ENCODE data around the gene TMEM132C.

The TMEM132C gene

GRCh38 chr12:128339631-128340030 lies 72.7 kb downstream of the TMEM132C start:
- DNase-seq, result no peak

GRCh38 chr12:128353301-128353700 lies 86.3 kb downstream of the TMEM132C start:
- DNase-seq, result no peak

GRCh38 chr12:128356547-128356946 lies 89.6 kb downstream of the TMEM132C start:
- DNase-seq, result no peak

GRCh38 chr12:128361400-128361995 lies 94.5 kb downstream of the TMEM132C start:
- DNase-seq, result no peak

DNA sequence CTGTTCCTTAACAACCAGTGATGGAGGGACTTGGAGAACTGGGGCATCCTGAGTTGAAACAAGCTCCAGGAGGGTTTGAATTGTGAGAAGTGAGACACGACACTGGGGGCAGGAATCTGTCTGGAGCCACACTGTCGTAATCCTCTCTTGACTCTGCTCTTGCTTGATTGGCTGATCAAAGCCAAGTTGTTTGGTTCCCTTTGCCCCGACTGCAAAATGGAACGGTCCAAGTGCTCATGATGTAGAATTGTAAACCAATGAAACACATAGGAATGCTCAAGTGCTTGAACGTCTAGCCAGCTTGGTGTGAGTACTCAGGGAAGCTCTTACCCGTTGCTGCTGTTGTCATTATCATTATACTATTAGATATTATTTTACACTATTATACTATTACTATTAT lies 98.1 kb downstream of the TMEM132C start:
- DNase-seq, result no peak

- DNase-seq, result peak in 1 of 3 experiments; percentile 3
These were observed 98.8 kb downstream of the TMEM132C start for GRCh38 chr12:128365651-128366231.

GRCh38 chr12:128367961-128368360 lies 101.0 kb downstream of the TMEM132C start:
- no peak for DNase-seq

- no peak for DNase-seq
These were observed 114.6 kb downstream of the TMEM132C start for GRCh38 chr12:128381541-128381940.

DNA sequence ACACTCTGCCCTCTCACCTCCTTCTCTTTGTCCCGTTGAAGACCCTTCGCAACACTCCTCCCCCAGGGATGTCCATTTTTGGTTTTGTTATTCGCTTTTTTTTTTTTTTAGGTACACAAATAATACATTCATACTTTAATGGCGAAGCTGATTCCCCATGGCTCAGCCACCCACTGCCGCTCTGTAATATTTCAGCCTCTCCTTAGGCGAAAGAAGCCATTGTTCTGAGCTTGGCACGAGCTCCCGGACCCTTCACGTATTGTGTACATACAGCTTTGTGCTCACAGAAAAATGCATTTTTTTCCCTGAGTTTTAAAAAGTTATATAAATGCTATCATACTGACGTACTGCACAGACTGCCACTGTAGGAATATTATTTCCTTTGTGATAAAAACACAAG lies 115.0 kb downstream of the TMEM132C start:
- no peak for DNase-seq

GRCh38 chr12:128382946-128383345 lies 116.0 kb downstream of the TMEM132C start:
- no peak for DNase-seq

DNA sequence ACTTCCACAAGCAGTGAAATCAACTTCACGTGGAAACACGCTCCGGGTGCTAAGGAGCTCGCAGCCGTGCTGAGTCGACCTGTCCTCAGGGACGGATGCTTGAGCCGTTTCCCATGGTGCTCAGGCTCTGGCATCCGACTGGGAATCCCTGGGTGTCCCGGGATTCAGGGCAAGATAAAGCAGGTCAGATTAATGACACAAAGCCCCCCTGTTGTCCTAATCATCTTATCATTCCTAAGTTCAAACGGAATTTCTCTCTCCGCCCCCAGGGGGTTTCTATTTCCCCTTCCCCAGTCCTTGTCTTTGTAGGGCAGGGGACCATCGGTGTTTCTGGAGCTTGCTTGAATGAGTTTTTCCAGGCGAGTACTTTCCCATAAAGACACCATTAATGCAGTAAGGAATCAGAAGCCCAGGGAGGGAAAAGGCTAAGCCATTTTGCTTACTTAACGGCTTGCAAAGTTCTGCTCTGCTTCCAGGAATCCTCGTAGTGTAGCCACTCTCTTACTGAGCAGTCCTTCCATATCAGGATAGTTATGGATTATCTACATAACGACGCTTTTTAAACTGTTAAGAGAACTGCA lies 116.5 kb downstream of the TMEM132C start:
- no peak for DNase-seq

GRCh38 chr12:128385736-128386135 lies 118.8 kb downstream of the TMEM132C start:
- no peak for DNase-seq

DNA sequence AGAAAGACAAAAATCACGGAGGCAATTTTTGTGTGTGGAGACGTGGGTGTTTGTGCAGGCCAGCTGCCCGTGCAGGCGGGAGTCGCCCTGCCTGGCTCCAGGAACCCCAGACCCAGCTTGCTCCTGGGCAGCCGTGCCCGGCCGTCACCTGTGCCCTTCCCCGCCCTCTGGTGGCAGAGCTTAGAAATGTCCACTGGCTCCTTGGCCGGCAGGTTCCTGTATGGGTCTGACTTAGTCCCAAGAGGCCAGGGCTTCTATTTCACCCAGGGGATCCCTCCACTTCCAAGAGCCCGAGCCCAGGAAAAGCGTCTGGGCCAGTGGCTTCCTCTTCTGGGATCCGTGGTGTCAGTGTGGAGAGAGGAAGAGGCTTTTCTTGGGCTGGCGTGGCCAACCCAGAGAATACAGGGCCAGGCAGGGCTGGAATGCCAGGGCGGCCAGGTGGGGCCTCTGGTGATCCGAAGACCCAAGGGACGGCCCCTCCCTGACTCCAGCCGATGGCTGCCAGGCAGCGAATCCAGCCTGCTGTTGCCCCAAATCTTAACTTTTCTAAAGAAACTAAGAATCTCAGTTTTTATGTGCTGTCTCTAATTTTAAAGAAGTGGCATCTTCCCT lies 120.9 kb downstream of the TMEM132C start:
- DNase-seq, result peak; percentile 7 to 12 (median 10)

- DNase-seq, result no peak
These were observed 121.6 kb downstream of the TMEM132C start for GRCh38 chr12:128388461-128389000.

DNA sequence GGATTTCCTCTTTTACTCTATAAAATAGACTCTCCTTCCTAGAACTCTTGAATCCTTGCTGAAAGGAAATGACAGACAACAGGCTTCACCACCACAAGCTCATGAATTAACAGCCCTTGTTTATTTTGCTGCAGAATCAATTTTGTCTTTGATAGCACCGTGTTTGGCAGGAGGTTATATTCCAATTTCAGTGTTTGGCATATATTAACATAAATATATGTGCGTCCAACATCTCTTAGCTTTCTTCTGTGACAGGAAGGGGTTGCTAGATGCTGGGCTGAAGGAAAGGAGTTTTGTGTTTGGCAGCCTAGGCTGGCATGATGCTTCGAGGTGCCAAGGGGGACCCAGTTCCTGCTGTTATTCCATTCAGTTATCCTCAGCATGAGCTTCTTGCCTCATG lies 126.4 kb downstream of the TMEM132C start:
- no peak for DNase-seq

DNA sequence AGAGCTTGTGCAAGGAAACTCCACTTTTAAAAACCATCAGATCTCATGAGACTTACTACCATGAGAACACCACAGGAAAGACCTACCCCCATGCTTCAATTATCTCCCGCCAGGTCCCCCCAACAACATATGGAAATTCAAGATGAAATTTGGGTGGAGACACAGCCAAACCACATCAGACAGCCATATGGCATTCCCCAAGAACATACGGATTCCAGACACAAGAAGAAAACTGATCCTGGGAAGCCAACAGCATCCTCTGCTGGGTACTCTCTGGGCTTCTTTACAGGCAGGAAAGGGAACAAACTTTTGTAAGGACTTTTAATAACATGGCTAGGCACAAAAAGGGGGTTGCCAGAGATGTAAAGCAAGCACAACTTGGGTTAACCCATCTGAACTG lies 127.2 kb downstream of the TMEM132C start:
- DNase-seq, result no peak

DNA sequence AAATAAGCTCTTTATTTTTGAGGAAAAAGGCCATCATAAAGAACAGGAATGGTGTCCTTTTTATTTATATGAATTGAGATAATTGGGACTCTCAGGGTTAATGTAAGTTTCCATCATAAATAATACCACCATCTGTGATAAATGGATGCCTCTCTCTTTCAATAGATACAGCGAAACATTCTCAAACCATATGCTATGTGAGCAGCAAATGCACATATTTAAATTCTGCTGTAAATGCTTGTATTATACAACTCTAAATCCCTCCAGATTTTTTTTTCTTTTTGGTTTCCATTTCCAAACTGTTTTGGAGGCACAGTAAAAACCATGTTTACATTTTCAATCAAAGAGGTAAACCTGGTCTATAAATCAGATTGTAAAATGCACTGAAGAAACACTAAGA lies 132.3 kb downstream of the TMEM132C start:
- DNase-seq, result no peak

- DNase-seq, result no peak
These were observed 135.7 kb downstream of the TMEM132C start for GRCh38 chr12:128402486-128403243.

DNA sequence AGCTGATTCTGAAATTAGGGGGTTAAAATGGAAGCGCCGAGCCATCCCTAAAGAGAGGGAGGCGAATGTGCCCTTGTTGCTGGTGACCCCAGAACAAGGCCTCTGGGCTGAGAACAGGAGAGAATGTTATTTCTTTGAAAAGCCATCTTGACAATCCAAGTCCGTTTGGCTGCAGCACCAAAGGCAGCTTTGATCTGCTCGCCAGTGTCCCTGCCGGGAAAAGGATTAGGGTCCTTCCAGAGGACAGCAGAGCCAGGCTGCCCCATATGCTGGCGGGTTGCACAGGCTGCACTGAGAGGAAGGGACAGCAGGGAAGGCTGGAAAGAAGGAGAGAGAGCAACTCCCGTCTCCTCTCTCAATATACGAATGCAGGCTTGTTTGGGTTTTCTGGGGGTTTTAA lies 141.7 kb downstream of the TMEM132C start:
- no peak for DNase-seq

DNA sequence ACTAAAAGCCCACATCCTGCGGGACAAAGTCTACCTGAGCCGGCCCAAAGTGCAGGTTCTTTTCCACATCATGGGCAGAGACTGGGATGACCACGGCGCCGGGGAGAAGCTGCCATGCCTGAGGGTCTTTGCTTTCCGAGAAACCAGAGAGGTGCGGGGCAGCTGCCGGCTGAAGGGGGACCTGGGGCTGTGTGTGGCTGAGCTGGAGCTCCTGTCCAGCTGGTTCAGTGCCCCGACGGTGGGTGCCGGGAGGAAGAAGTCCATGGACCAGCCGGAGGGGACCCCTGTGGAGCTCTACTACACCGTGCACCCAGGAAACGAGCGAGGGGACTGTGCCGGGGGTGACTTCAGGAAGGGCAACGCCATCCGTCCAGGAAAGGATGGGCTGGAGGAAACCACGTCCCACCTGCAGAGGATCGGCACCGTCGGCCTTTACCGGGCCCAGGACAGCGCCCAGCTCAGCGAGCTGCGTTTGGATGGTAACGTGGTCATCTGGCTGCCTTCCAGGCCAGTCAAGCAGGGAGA lies 148.1 kb downstream of the TMEM132C start:
- no peak for DNase-seq

DNA sequence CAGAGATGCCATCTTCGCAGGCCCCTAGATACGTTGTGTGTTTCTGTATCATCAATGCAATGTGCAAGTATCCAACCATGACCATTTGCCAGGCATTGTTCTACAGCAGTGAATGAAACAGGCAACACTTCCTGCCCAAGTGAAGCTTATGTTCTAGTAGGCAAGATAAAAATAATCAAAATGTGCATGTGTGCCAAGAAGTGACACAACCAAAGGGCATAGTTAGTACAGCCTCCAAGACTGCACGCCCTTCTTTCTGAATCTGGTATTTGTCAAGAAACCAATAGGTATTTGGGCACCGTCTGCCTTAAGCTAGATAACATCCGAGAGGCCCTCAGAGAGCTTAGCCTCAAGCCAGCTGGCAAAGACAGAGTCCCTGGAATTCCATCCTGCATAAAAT lies 152.0 kb downstream of the TMEM132C start:
- no peak for DNase-seq

GRCh38 chr12:128420163-128420562 lies 153.2 kb downstream of the TMEM132C start:
- no peak for DNase-seq

GRCh38 chr12:128421375-128421774 lies 154.4 kb downstream of the TMEM132C start:
- no peak for DNase-seq

Measured in NCI-H1417 (cell line).